GM11168 (cell line): Measurements from ENCODE around the gene TBX22.
"Not testable (repeated sequence)": the region's sequence is repeated elsewhere in the genome, so short reads cannot be mapped to it uniquely, and the experiment has no call there.

Experiments
- in situ Hi-C: fragments of 300-500 bp; cut with MboI; formaldehyde crosslinking; loops from one replicate; pipeline ENCODE4 v1.12.0; 2022; ENCODE audit warnings: low sequenced_read_pairs; ENCODE audit not compliant: unreplicated experiment

TBX22 gene

GRCh38 chrX:80014141-80014940, at the start of gene TBX22:
TSS of gene TBX22 (plus strand) at chrX:80014753. CDS start at chrX:80022270, 7,517 bp downstream.
- in situ Hi-C loops: no loop called here

- in situ Hi-C loops: no loop called here
These were observed 38.9 kb upstream of the TBX22 start for GRCh38 chrX:79975605-79976004.

GRCh38 chrX:80004458-80004857, 10.1 kb upstream of the TBX22 start:
- in situ Hi-C loops: no loop called here

GRCh38 chrX:80011522-80011921, 3.0 kb upstream of the TBX22 start:
- in situ Hi-C loops: no loop called here

GRCh38 chrX:80016182-80016581, 1.6 kb downstream of the TBX22 start:
- in situ Hi-C loops: no loop called here

GRCh38 chrX:80021621-80022020, 7.1 kb downstream of the TBX22 start:
- in situ Hi-C loops: no loop called here

- in situ Hi-C loops: no loop called here
These were observed 7.9 kb downstream of the TBX22 start for GRCh38 chrX:80022363-80023031.

GRCh38 chrX:80026116-80026515, 11.6 kb downstream of the TBX22 start:
- in situ Hi-C loops: no loop called here

- in situ Hi-C loops: not testable (repeated sequence)
These were observed 51.6 kb downstream of the TBX22 start for GRCh38 chrX:80066156-80066555.

- in situ Hi-C loops: not testable (repeated sequence)
These were observed 61.1 kb downstream of the TBX22 start for GRCh38 chrX:80075625-80076024.
